IPS-NIHi11 (cell line): ENCODE results near the gene PPP1R7.

Source experiments
- DNase-seq: peaks from one replicate; pipeline ENCODE4 v3.0.0; 2012; ENCODE audit warnings: mixed read lengths, low spot score

PPP1R7 gene

DNA sequence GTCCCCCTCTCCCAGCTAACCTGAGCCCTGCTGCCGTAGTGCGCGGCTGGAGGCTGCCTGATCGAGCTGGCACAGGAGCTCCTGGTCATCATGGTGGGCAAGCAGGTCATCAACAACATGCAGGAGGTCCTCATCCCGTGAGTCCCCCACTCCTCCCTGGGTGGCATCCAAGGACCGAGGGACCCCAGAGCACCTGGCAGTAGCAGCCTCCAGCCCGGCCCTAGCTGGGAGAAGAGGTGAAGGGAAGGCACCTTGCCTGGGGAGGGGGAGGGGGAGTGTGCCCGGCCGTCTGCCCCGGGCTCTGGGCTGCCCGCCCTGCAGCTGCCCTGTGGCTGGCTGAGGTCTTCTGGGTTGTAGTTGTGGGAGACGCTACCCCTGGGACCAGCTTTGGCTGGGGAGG is 64.5 kb downstream of the PPP1R7 start:
- no peak for DNase-seq

DNA sequence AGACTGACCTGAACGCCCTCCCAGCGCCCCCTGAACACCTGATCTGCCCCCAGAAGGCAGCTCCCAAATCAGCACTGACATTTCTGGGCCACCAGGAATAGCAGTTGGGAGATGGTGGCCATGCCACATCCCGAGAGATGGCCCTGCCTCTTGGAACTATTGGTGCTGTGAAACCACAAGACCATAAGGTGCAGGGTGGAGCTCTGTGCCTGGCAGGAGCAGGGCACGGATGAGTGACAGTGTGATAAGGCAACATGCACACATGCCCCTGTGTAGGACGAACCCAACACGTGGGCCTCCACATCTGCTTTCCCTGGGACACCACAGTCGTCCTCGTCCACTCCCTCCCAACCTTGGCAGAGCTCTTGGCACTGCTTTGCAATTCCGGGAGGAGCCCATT is 65.2 kb downstream of the PPP1R7 start:
- no peak for DNase-seq

DNA sequence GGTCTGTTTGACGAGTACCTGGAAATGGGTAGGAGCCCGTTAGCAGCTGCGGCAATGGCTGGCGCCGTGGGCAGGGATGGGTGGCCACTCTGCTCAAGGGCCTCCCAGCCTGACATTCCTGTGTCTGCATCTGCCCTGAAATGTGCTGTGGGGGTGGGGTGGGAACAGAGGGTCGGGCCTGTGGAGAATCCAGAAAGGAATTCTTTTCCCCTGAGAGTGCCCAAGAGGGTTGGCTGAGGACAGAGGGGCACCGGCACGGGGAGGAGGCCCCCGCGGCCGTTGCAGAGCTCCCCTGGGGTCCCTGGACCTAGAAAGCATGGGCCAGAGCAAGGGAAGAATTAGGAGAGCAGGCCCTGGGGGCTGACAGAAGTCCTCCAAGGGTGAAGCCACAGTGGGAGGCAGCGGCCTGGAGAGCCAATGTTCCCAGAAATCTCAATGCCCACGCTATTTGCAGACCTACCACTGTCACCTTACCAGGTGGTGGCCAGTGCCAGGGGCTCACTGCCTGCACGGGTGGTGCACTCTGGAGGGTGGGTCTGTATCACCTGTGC is 66.0 kb downstream of the PPP1R7 start:
- peak; percentile 61 for DNase-seq

DNA sequence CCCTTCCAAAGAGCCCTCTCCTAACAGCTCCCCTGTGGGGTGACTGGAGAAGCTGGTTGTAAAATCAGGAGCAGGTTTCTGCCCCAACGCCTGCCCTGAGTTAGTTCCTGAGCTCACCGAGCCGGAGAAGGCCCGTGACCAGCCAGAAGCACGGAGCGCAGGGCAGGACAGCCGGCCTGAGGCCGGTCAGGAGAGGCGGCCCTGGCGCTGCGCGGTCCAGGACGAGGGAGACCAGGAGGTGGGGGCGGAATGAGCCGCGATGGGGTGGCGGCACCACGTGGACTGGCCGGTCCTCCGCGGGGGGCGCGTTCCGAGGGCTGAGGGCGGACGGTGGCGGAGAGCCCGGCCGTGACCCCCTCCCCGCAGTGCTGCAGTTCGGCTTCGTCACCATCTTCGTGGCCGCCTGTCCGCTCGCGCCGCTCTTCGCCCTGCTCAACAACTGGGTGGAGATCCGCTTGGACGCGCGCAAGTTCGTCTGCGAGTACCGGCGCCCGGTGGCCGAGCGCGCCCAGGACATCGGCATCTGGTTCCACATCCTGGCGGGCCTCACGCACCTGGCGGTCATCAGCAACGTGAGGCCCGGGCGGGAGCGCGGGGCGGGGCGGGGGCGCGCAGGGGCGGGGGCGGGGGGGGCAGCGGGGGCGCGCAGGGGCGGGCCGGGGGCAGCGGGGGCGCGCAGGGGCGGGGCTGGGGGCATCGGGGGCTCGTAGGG is 67.2 kb downstream of the PPP1R7 start:
- DNase-seq: peak; percentile 95

DNA sequence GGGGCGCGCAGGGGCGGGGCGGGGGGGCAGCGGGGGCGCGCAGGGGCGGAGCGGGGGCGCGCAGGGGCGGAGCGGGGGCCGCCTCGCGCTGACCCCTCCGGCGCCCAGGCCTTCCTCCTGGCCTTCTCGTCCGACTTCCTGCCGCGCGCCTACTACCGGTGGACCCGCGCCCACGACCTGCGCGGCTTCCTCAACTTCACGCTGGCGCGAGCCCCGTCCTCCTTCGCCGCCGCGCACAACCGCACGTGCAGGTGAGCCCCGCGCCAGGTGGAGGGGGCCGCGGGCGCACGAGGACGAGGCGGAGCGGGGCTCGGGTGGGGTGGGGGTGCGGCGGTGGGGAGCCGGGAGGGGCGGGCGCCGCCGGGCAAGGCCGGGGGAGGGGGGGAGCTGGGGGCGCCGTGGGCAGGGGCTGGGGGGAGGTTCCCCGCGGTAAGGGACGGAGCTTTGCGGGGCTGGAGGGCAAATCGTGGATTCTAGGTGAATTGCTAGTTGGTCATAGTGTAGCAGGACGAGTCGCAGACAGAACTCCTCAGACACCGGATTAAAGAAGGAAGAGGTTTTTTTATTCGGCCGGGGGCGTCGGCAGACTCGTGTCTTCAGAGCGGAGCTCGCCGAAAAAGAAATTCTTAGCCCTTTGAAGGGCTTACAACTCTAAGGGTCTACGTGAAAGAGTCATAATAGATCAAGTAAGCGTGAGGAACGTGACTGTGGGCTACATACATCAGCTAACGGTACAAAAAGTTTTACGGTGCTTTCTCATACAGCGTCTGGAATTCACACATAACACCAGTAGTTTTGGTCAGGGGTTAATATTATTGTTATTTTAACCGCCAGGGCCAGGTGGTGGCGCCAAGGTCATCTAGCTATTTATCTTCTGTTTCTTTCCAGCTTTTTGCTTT is 68.1 kb downstream of the PPP1R7 start:
- peak; percentile 85 for DNase-seq

DNA sequence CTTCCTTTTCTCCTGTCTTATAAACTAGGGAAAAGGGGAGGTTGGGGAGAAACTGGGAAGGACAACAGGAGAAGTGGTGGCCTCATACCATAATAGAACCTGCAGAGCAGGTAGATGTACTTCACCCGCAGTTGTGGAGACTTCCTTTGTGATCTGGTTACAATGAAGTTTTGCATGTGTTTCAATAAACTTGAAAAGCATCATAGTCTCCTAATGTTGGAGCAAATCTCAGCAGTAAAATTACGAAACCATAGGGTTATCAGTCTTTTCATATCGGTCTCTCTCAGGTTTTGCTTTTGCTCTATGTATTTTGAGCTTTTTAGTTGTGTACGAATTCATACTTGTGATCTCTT is 68.7 kb downstream of the PPP1R7 start:
- DNase-seq: no peak

DNA sequence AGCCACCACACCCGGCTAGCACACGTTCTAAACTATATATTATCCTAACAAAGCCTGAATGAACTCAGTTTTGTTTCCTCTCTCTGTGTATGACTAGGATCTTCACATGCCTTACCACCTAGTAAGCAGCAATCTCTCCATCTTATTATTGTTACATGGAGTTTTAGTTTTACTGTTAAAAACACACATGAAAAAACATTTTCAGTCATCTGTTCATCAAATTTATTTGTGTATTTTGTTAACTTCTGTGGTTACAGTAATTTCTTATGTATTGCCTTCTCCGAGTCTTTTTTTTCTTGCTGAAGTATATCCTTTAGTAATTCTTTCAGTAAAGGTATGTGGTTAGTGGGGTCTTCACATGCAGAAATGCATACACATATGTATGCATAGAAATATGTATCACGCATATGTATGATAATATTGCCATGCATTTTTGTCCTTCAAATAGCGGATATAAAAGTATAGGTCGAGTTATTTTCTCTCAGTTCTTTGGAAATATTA is 69.6 kb downstream of the PPP1R7 start:
- DNase-seq: no peak

DNA sequence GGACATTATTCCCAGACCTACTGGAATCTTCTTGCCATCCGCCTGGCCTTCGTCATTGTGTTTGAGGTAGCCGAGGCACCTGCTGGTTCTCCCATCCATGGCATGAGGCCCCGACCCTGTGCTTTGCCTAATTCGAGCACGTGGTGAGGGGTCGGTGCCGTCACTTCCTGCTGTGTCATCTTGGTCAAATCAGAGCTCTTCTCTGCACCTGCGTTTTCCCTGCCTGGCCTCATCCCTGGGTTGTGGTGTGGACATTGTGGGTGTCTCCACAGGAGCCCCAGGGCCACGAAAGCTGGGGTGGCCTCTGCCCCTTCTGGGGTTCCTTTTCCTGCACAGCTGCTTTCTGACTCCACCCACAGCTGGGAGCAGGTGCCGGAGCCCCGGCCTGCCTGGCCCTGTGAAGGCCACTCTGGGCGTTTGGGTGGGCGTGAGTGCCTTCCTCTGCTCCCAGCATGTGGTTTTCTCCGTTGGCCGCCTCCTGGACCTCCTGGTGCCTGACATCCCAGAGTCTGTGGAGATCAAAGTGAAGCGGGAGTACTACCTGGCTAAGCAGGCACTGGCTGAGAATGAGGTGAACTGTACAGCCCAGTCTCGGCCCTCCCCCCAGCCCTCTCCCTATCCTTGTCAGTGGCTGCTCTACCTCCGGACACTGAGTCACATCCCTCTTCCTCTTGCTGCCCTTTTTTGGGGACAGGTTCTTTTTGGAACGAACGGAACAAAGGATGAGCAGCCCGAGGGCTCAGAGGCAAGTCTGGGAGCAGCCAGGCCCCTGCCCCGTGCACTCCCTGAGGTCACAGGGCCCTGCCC is 73.1 kb downstream of the PPP1R7 start:
- no peak for DNase-seq

DNA sequence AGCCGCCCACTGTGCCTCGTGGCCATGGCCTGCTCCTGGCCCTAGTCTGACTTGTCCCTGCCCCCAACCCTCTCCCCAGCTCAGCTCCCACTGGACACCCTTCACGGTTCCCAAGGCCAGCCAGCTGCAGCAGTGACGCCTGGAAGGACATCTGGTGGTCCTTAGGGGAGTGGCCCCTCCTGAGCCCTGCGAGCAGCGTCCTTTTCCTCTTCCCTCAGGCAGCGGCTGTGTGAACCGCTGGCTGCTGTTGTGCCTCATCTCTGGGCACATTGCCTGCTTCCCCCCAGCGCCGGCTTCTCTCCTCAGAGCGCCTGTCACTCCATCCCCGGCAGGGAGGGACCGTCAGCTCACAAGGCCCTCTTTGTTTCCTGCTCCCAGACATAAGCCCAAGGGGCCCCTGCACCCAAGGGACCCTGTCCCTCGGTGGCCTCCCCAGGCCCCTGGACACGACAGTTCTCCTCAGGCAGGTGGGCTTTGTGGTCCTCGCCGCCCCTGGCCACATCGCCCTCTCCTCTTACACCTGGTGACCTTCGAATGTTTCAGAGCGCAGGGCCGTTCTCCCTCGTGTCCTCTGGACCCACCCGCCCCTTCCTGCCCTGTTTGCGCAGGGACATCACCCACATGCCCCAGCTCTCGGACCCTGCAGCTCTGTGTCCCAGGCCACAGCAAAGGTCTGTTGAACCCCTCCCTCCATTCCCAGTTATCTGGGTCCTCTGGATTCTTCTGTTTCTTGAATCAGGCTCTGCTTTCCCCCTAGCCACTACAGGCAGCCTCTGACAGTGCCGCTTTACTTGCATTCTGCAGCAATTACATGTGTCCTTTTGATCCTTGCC is 74.0 kb downstream of the PPP1R7 start:
- DNase-seq: no peak

DNA sequence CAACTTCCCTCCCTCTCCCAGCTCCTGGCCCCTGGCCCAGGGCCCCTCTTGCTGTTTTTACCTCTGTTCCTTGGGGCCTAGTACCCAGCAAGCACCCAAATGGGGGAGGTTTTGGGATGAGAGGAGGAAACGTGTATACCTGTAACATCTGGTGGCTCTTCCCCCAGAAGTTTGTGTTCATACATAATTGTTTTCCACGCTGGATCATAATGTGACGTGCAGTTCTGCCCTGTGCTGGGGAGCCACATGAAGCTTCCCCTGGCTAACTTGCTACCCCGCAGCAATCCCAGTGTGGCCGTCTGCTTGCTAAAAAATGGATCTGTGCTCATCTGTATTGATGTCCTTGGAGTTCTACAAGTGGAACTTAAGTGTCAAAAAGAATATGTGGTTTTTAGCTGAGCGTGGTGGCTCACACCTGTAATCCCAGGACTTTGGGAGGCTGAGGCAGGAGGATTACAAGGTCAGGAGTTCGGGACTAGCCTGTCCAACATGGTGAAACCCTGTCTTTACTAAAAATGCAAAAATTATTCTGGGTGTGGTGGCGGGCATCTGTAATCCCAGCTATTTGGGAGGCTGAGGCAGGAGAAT is 74.7 kb downstream of the PPP1R7 start:
- DNase-seq: no peak

DNA sequence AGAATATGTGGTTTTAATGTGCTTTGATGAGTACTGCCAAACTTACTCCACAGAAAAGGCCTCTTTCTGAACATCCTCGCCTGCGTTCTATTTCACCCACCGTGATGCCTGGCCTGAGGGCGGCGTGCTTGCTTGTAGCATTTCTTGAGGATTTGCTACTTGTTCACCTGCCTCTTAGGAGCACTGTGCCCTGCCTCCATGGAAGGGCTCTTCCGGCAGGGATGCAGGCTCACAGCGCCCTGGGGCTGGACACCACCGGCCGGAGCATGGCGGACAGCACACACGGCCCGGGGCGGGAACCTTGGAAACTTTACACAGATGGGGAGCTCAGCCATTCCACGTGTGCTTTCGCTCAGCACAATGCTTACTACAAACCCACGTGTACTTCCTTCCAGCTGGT is 75.3 kb downstream of the PPP1R7 start:
- DNase-seq: no peak

DNA sequence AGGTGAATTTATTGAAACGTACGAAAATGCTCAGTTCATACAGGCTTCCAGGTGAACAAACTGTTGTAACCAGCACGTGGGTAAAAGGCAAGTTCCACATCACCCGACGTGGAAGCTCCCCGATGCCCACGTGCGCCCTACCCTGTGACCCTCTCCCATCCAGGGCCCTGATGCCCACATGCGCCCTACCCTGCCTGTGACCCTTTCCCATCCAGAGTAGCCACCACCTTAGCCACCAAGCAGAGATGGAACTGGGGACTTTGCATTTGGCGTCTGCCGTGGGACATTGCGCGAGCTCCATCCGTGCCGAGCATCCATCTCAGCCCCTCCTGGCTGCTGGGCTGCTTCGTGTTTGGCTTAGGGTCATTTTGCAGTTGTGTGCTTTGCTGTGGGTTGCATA is 75.7 kb downstream of the PPP1R7 start:
- no peak for DNase-seq

DNA sequence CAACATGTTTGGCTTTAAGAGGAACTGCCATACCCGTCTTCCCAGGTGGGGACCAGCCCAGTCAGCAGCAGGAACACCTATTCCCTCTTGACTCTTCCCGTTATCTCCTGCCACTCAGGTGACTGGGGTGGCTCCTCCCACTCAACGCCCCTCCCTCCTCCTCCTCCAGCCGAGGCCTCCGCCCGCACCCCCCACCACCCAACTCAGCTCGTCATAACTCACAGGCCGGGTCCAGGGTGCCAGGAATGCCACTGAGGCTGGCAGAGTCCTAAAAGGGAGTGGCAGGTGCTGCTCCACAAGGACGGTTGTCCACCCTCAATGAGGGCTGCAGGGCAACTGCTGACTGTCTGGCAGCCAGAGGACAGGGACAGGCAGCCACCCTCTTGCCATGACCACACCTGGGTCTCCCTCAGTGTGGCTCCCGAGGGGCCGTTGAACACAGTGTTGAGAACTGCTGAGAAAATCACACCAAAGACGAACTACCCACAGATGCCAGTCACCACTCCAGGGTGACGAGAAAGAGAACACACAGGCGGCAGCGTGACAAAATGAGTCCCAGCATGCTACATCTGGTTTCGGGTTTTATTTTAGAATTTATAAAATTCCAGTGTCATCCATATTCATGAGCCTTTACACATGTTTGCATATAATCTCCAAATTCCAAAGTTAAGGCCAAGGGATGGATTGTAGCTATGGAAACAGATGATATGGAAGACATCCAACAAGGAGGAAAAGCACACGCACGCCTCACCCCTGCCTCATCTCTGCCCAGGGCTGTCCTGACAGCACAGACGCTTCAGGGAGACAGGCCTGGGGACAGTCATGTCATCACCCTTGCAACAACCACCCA is 76.7 kb downstream of the PPP1R7 start:
- peak; percentile 53 for DNase-seq

DNA sequence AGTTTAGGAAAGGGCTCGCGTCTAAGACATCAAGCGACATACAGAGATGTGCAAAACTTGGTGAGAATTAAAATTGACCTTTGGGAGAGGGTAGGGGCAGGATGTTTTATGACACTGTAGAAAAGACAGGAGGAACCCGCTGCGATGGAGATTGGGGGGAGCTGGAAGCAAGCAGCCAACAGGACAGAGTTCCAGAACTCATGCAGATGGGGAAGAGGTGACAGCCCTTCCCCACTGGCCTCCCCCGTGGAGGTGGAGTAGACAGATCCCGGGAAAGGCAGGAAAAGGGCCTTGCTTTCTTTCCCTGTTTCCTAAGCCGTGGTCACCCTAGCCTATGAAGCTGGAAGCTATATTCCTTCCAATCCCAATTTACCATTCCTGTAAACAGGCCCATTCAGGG is 77.3 kb downstream of the PPP1R7 start:
- no peak for DNase-seq

DNA sequence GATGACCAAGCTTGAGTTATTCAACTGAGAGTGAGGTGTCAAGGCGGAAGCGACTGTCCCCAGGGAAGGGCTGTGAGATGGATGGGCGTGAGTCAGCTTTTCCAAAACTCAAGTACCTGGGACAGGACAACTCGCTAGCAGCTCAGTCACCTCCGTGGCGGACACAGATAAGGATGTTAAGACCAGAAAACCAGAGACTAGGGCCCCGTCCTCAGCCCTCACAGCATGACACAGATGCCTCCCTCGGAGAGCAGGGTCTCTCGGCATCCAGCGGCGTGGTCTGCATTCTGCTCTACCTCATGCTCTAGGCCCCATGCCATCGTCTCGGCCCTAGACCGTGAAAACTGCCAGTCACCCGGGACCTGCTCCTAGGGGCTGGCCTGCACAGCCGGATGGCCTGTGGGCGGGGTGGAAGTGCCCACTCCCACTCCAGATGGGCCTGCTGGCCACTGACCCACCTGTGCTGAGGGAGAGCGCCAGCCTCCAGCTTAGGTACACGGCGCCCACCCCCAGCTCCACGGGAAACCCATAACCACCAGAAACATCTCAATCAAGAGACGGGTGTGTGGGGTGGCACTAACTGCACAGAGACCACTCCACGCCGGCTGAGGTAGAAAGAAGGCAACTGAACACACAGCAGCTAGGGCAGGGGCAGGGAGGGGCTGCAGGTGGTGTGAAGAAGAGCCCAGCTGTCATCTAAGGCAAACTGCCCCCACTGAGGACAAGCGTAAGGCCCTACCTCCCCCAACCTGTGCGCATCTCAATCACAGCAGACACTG is 78.0 kb downstream of the PPP1R7 start:
- no peak for DNase-seq

DNA sequence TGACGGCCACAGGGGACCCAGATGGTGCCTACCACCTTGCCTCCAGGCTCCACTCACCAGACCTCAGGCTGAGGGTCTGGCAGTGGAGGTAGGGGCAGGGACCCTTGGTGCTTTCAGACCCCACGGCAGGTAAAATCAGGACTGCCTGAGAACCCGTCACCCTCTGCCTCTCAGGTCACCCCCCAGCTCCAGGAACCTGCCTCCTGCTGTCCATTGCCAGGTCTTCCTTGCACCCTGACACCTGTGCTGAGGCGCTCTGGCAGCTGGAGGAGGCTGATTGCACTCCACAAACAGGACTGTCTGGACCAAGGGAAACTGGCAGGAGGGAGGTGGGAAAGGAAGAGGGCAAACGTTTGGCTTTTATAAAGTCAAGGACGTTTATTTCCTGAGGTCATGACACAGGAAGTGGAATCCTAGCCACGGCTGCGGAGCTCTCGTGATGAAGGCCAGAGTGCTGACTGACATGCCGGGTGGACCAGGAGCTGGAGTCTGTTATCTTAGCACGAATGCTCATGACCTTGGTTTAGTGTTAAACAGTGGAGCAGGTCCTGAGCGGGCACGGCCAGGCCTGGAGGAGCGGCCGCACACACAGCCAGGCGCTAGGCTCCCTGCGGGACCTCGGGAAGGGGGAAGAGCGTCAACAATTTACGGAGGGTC is 78.7 kb downstream of the PPP1R7 start:
- DNase-seq: no peak

DNA sequence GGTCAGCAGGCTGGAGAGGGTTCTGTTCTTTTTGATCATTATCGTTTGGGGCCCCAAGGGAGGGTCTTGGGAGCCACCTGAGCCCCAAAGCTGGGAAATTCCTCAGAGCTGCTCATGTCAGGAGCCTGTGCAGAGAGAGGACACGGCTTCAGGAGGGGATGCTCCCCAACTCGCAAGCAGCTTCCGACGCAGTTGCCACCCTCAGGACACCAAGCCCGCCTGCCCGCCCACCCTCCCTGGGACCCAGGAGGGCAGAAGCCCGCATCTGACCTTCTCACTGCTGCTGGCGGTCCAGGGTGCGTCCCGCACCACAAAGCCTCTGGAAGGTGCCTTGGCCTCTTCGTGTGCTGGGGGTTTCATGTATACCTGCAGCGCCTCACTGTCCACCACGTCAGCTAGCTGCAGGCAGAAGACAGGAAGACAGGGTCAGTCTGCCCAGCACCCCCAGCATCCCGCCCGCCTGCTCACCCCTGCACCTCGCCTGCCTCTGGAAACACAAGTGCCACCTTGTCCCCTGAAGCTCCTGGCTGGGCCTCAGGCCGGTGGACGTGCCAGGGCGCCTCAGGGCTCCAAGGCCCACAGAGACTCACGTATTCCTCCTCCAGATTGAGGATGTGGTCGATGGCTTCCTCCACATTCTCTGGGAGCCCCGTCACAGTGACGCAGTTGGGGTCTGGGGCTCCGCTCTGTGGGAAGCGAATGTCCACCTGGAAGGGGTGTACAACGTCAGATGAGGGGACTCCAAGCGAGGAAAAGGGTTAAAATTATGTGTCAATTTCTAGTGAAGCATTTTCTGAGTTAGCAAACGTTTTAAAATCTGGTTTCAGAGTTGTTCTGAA is 79.5 kb downstream of the PPP1R7 start:
- DNase-seq: no peak

DNA sequence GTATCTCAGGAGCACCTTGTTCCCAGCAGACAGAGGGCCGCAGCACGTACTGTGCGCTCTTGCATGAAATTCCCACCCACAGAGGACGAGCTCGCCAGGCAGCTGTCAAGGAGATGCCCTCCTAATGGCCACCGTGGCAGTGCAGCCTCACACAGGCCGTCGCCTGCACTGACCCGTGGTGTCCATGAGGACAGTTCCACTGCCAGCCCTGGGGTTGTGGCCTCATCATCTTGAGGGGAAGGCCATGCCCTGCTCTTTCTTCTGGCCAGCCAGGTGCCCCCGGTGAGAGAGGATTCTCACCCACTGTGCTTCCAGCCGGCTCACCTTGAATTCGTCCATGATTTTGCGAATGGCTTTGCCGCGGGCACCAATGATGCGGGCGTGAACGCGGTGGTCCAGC is 80.2 kb downstream of the PPP1R7 start:
- DNase-seq: no peak
